ENCODE measurements around the gene BMP4. TPM values are rescaled to one million over a fixed set of nuclear protein-coding genes. Genes with fewer than 3 reads are reported as not detected.

BMP4 gene
- total RNA-seq, 1 experiment from 2014 or later = 12.2 TPM

DNA sequence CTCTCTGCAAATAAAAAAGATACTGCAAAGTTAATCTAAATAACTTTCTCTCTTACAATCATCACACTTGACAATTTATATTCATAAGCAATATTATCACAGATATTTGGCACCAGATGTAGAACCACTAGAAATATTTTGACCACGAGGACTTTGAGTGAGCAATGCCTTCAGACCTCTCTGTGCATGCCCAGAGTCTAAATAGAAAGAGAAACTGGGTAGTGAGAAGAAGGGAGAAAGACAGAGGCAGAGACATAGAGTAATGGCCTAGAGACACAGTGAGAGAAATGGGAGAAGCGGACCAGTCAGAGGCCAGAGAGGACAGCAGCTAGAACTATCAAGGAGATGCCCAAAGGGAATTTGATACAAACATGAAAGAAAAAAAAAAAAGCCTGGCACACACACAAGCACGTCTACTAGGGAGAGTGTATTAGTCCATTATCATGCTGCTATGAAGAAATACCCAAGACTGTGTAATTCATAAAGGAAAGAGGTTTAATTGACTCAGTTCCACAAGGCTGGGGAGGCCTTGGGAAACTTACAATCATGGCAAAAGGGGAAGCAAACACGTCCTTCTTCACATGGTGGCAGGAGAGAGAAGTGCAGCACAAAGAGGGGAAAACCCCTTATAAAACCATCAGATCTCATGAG lies 41.1 kb downstream of the BMP4 start:
- Mint-ChIP-seq H3K4me3 (no peak overlapping the region), H3K4me1 (peaks cover 9 to 14% of the 10 kb centered on the region in 2 experiments), H3K27ac (no peak overlapping the region), H3K9me3 (peaks cover 4 to 8% of the 10 kb centered on the region in 2 experiments; a peak in 4 of 5 replicates), H3K36me3 (ENCODE audit: insufficient read depth in 1 of 3, low read depth in 3 of 3) (peaks cover 0 to 14% (median 0%) of the 10 kb centered on the region in 3 experiments; a peak in 2 of 7 replicates), H3K27me3 (ENCODE audit: low read depth) (no peaks in the 10 kb centered on the region)
- Histone ChIP-seq H3K9me3 (ENCODE audit: control insufficient read depth, low read depth, low read length) (no peaks in the 10 kb centered on the region), H3K79me2 (ENCODE audit: insufficient read depth, low read length) (no peaks in the 10 kb centered on the region; the same call in 1 of the 2 replicates), H3K9ac (ENCODE audit: extremely low read depth, insufficient read length, low read length) (no peak overlapping the region), H3K27ac (ENCODE audit: insufficient read length, low read depth, low read length) (no peak overlapping the region), H3K27me3 (ENCODE audit: insufficient read depth, low read length) (no peaks in the 10 kb centered on the region), H3T11ph (ENCODE audit: low read length) (no peak overlapping the region), H3K18ac (ENCODE audit: insufficient read length, low read depth, low read length) (no peak overlapping the region), H3K23me2 (ENCODE audit: insufficient read length, low read depth, low read length, poor library complexity, severe bottlenecking) (no peaks in the 10 kb centered on the region), H2AFZ (ENCODE audit: low read length) (no peak overlapping the region), H3K4ac (ENCODE audit: low read depth, low read length) (no peak overlapping the region), H2BK120ac (ENCODE audit: low read depth, low read length, poor library complexity, severe bottlenecking) (no peak overlapping the region), H3K56ac (ENCODE audit: insufficient read length, low read depth, low read length) (no peak overlapping the region), H3K14ac (ENCODE audit: insufficient read depth, low read length) (no peak overlapping the region), H3K4me2 (ENCODE audit: insufficient read depth, insufficient read length, low read length) (no peak overlapping the region), H4K5ac (ENCODE audit: insufficient read length, low read depth, low read length) (no peak overlapping the region), H3K79me1 (ENCODE audit: insufficient read depth, low read depth, low read length, poor library complexity, severe bottlenecking) (no peaks in the 10 kb centered on the region), H4K91ac (ENCODE audit: insufficient read length, low read depth, low read length) (no peak overlapping the region), H2BK12ac (ENCODE audit: insufficient read length, low read depth, low read length) (no peak overlapping the region), H2AK5ac (ENCODE audit: insufficient read length, low read length) (no peak overlapping the region), H2BK15ac (ENCODE audit: low read depth, low read length) (no peak overlapping the region), H2BK5ac (ENCODE audit: insufficient read length, low read length) (no peak overlapping the region), H4K20me1 (ENCODE audit: control insufficient read depth, insufficient read depth, insufficient read length) (no peaks in the 10 kb centered on the region), H3K4me1 (ENCODE audit: insufficient read depth, low read length) (no peaks in the 10 kb centered on the region), H2BK20ac (ENCODE audit: low read depth, low read length, poor library complexity, severe bottlenecking) (no peak overlapping the region), H4K8ac (replicated peaks; ENCODE audit: insufficient read length, low read depth, low read length) (no peak overlapping the region), H3K23ac (ENCODE audit: insufficient read length, low read depth, low read length) (no peak overlapping the region)
- WGBS (ENCODE audit: extremely low coverage, insufficient read length, low lambda C conversion rate) = no CpG with 5 or more reads among the region's 4 CpGs
- DNase-seq = no peak
- TF ChIP-seq, protein P1, sequence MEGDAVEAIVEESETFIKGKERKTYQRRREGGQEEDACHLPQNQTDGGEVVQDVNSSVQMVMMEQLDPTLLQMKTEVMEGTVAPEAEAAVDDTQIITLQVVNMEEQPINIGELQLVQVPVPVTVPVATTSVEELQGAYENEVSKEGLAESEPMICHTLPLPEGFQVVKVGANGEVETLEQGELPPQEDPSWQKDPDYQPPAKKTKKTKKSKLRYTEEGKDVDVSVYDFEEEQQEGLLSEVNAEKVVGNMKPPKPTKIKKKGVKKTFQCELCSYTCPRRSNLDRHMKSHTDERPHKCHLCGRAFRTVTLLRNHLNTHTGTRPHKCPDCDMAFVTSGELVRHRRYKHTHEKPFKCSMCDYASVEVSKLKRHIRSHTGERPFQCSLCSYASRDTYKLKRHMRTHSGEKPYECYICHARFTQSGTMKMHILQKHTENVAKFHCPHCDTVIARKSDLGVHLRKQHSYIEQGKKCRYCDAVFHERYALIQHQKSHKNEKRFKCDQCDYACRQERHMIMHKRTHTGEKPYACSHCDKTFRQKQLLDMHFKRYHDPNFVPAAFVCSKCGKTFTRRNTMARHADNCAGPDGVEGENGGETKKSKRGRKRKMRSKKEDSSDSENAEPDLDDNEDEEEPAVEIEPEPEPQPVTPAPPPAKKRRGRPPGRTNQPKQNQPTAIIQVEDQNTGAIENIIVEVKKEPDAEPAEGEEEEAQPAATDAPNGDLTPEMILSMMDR (conservative IDR thresholded peaks at IDR 0.05) = no peak

Data from H9 (cell line).